Raji (cell line): ENCODE data around the gene MSMO1.

ENCODE experiments used
- POLR2A ChIP-seq: IDR thresholded peaks from 2 replicates; pipeline ENCODE4 v1.6.1; 2011; ENCODE audit warnings: low read depth, low read length, control low read depth; ENCODE audit not compliant: insufficient read depth

MSMO1 gene

DNA sequence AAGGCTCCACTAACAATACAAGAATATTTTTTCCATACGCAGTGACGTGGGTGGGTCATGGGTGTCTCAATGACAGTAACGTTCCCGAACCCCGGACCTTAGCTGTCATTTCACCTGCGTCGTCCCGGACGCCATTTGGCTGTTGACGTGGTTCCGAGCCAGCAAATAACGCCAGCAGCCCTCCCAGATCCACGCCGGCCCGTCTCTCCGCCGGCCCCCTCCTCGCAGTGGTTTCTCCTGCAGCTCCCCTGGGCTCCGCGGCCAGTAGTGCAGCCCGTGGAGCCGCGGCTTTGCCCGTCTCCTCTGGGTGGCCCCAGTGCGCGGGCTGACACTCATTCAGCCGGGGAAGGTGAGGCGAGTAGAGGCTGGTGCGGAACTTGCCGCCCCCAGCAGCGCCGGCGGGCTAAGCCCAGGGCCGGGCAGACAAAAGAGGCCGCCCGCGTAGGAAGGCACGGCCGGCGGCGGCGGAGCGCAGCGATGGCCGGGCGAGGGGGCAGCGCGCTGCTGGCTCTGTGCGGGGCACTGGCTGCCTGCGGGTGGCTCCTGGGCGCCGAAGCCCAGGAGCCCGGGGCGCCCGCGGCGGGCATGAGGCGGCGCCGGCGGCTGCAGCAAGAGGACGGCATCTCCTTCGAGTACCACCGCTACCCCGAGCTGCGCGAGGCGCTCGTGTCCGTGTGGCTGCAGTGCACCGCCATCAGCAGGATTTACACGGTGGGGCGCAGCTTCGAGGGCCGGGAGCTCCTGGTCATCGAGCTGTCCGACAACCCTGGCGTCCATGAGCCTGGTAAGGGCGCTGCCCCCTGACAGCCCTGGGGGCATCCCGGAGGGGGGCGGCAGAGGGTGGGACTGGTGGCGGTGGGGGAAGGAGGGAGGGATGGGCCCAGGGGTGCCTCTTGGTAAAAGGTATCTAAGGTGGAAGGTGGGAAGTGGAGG, 51.5 kb downstream of the MSMO1 start, which contains the start of gene CPE:
CPE (plus strand) TSS at position 264 of the 933 bp plus-strand sequence; CDS start at position 478, 214 bp downstream.
- TF ChIP-seq POLR2A = no peak

DNA sequence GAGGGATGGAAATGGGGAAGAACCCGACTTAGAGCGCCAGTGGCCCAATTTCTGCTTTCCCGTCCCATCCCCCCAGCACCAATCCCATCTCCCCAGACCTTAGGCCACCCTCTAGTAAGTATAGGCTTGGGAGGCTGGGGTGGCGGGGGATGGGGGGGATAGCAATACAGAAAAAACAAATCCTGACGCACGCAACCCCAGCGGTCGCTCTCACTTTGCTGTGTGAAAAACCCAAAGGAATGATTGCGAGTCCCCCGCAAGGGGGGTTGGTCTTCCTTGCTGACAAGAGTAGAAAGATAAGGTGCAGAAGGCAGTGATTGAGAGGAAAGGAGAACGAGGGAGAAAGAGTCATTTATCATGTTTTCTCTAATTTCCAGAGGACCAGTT, 52.2 kb downstream of the MSMO1 start:
- no peak for TF ChIP-seq POLR2A

DNA sequence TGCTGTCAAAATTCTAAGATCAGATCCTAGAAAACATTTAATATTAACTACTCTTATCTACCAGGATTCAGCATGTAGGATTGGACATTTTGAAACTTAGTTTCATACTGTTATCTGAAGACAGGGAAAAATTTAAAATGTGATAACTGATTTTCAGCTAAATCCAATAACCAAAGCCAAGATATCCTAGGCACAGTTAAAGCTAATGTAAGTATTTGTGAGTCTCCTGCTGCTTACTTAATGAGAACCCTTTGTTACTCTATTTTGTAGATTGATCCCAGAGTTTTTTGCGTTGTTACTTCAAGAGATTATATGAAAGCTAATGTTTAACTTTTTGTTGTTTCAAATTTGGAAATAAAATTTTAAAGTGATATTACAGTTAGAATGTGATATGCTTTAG, 53.3 kb downstream of the MSMO1 start:
- TF ChIP-seq POLR2A = no peak

DNA sequence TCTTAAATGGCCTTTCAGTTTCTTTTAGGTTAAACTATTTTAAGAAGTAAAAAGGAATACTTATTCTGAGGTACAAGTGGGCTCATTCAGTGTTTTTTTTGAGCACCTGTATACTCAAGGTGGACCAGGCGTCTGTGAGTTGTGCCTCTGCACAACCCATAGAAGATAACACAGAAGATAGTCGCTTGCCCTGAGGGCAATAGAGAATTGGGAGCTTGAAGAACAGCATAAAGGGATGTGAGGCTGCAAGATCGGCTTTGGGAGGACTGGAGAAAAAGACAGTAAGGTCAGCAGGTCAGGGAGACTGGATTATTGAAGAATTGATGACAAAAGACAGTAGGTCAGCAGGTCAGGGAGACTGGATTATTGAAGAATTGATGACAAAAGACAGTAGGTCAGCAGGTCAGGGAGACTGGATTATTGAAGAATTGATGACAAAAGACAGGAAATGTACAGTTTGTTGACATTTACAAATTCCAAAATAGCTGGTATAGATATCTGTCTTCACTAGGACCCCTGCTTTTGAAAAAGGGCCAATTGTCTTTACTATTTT, 54.4 kb downstream of the MSMO1 start:
- TF ChIP-seq POLR2A = no peak

DNA sequence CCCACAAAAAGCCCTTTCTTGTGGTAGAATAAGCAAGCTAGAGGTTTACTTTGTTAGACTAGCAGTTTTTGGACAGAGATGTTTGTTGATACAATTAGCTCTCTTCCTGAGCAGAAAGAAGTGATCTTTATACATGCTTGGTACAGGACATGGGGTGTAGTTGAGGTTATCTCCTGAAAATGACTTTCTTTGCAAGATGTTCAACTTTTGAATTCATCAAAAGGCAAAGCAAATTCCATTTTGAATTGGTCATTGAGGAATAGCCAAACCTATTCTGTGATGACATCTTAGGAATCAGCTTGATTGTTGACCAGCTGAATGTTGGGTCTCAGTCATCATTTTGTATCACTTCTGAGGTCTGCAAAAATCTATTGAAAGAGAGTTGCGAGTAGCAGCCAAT, 55.2 kb downstream of the MSMO1 start:
- no peak for TF ChIP-seq POLR2A

DNA sequence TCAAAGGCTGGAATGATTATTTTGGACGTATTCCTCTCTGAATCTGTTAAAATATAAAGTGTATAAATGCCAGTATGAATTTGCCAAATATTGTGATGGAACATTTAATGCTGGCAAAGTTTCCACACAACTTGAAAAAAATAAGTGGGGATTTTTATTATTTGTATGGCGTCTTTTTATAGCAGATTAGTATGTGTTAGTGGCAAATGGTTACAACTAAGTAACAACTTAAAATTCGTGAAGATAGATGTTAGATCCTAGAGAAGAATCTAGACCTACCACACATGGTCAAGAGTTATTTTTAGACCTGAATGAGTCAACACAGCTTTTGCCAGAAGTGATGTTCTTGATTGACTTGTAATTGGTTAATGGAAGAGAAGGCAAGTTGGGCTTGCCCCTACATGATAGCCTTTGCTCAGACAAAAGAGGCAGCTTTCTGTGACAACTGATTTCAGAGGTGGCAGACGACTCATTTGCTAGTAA, 56.2 kb downstream of the MSMO1 start:
- TF ChIP-seq POLR2A = no peak

DNA sequence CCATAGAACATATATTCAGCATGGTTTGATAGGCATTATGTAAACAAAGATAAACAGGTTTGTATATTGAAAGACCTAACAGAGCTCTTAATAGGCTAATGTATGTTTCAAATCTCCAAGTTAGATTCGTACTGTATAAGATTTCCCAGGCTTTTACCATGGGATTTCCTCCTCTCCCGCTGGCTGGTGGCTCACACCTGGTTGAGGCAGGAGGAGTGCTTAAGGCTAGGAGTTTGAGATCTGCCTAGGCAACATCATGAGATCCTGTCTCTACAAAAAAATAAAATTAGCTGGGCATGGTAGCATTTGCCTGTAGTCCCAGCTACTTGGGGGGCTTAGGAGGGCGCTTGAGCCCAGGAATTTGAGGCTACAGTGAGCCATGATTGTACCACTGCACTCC, 56.7 kb downstream of the MSMO1 start:
- TF ChIP-seq POLR2A = no peak

DNA sequence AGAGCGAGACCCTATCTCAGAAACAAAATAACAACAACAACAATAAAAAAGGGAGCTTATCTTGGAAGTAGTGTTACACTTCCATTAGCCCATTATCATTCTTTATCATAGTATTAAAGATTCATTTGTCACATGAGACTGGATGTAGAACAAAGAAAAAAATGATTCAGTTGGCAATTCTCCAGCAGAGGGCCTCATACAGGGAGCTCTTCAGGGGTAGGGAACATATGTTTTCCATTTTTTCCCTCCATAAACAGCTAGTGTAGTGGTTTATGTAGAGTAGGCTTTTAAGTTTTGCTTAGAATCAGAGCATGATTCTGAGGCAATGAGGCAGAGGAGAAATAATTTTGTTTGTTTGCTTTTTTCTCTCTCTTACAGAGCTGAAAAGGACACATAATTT, 57.1 kb downstream of the MSMO1 start:
- no peak for TF ChIP-seq POLR2A

DNA sequence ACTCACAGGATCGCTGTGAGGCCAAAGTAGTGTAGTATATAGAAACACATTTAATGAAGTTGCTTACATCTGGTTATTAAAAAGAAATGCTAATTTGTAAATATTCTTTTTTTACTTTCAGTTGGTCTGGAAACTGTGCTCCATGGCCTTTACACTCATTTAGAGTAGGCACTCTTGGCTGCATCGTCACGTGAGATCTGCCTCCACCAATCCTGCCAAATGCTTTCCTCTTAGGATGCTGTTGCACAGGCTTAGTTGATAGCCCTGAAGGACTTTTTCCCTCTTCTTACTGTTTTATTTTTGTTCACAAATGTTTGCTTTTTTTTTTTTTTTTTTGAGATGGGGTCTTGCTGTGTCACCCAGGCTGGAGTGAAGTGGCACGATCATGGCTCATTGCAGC, 57.7 kb downstream of the MSMO1 start:
- no peak for TF ChIP-seq POLR2A

DNA sequence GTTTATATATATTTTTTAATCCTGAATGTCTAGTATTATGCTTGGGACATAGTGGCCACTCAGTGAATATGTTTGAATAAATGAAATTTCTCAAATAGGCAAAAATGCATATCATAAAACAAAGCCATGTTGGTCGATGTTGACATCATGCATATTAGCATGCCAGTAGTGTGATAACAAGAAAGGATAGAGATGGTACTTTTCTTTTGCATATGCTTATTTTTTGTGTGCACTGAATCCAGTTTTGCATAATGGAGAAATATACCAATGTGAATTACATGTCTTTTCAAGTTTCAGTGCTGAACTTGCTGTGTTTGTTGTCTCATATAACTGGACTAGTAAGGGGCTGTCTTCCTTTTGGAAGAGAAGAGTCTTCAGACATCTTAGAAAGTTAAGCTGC, 58.9 kb downstream of the MSMO1 start:
- no peak for TF ChIP-seq POLR2A

DNA sequence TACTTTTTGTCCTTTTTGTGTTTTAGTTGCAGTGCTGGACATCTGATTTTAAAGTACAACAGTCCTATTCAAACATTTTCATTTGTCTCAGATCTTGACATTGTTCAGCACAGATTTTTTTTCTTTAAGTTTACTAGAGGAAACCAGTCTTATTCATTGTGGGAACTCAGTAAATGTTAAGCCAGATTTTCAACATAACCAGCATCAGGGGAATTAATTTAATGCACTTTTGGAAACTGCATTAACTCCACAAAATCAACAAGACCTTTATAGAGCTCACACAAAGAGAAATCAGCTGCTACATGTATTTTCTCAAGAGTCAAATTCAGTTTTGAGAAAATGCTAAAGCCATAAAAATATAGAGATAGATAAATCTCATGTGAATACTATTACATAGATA, 61.3 kb downstream of the MSMO1 start:
- no peak for TF ChIP-seq POLR2A
